Fibroblast of lung (primary cell): ENCODE measurements around the gene CNPY4. TPM values are rescaled to one million over a fixed set of nuclear protein-coding genes. Genes with fewer than 3 reads are reported as not detected.
"Not testable (repeated sequence)": the region's sequence is repeated elsewhere in the genome, so short reads cannot be mapped to it uniquely, and the experiment has no call there.

Source experiments
- DNase-seq, 2 donors: peaks; one replicate each; pipeline versions ENCODE4 v3.0.0 to v3.0.0-alpha.2; 2010; ENCODE audit warnings: low read depth in 2 of 2
- H2AFZ ChIP-seq: 2 replicates; pipeline ENCODE4 v1.5.1; 2012; ENCODE audit warnings: low read length, control low read depth, inconsistent platforms
- H3K27ac ChIP-seq: 2 replicates; pipeline ENCODE4 v1.5.1; 2011; ENCODE audit warnings: low read length, control low read depth; ENCODE audit not compliant: insufficient read depth
- H3K27me3 ChIP-seq: 2 replicates; pipeline ENCODE4 v1.5.1; 2011; ENCODE audit warnings: mild to moderate bottlenecking, low read length; ENCODE audit not compliant: control insufficient read depth, insufficient read depth
- H3K36me3 ChIP-seq: 2 replicates; pipeline ENCODE4 v1.5.1; 2011; ENCODE audit warnings: low read length; ENCODE audit not compliant: control insufficient read depth, insufficient read depth
- H3K4me1 ChIP-seq: 2 replicates; pipeline ENCODE4 v1.5.1; 2011; ENCODE audit warnings: low read length; ENCODE audit not compliant: control insufficient read depth, insufficient read depth; ENCODE audit errors: extremely low read depth
- H3K4me2 ChIP-seq: 2 replicates; pipeline ENCODE4 v1.5.1; 2011; ENCODE audit warnings: low read length, control low read depth; ENCODE audit not compliant: insufficient read depth; ENCODE audit errors: extremely low read depth
- H3K4me3 ChIP-seq, 4 experiments: fragments of 200-600 bp in 1 of 4; sonication (generic) in 1 of 4; replicated peaks in 1 of 4; 2 replicates each; pipeline ENCODE4 v1.5.1; 2011 to 2016; ENCODE audit warnings: low read length in 4 of 4, low read depth in 3 of 4, mild to moderate bottlenecking in 3 of 4, control low read depth in 2 of 4, inconsistent platforms in 1 of 4, mixed read lengths in 1 of 4; ENCODE audit not compliant: insufficient read depth in 1 of 4; ENCODE audit errors: control extremely low read depth in 1 of 4
- H3K79me2 ChIP-seq: 2 replicates; pipeline ENCODE4 v1.5.1; 2012; ENCODE audit warnings: mild to moderate bottlenecking, low read length, inconsistent platforms; ENCODE audit not compliant: control insufficient read depth, insufficient read depth
- H3K9ac ChIP-seq: 2 replicates; pipeline ENCODE4 v1.5.1; 2011; ENCODE audit warnings: mild to moderate bottlenecking, low read length, control low read depth; ENCODE audit not compliant: insufficient read depth
- H3K9me3 ChIP-seq: 2 replicates; pipeline ENCODE4 v1.5.1; 2012; ENCODE audit warnings: low read depth, low read length; ENCODE audit not compliant: control insufficient read depth, insufficient read depth
- H4K20me1 ChIP-seq: 2 replicates; pipeline ENCODE4 v1.5.1; 2011; ENCODE audit warnings: low read length; ENCODE audit not compliant: control insufficient read depth, insufficient read depth; ENCODE audit errors: extremely low read depth
- CTCF ChIP-seq, 2 donors: IDR thresholded peaks in 1 of 2; conservative IDR thresholded peaks in 1 of 2; 1 replicate in 1 of 2; 2 replicates in 1 of 2; pipeline ENCODE4 v1.5.1; 2011 to 2012; ENCODE audit warnings: low read length in 2 of 2, control low read depth in 1 of 2, inconsistent platforms in 1 of 2, low read depth in 1 of 2, mild to moderate bottlenecking in 1 of 2
- EZH2 ChIP-seq: IDR thresholded peaks from 2 replicates; pipeline ENCODE4 v1.5.1; 2012; ENCODE audit warnings: low read length, control low read depth, mild to moderate bottlenecking; ENCODE audit errors: missing control alignments
- polyA plus RNA-seq, 2 donors: library from polyadenylated mRNA; depleted of rRNA in 1 of 2; stranded (reverse) in 1 of 2; unstranded in 1 of 2; fragments of >200 nt; gene quantifications; 2 replicates each; pipeline ENCODE4 v1.2.1, GENCODE V29; 2011 to 2012; ENCODE audit warnings: missing spikeins in 1 of 2
- total RNA-seq: library from RNA; depleted of rRNA; stranded (reverse); fragments of >200 nt; gene quantifications from 2 replicates; pipeline ENCODE4 v1.2.1, GENCODE V29; 2014

CNPY4 gene
- total and polyA plus RNA-seq, 2 donors (not counting 1 experiment from before 2014, with no cell fraction given): 21.6 to 40.7 TPM

GRCh38 chr7:100137851-100138760 lies 18.7 kb downstream of the CNPY4 start:
- no peak for TF ChIP-seq EZH2
- TF ChIP-seq CTCF (conservative IDR thresholded peaks at IDR 0.05 in 1 of 2, IDR thresholded peaks at IDR 0.05 in 1 of 2; ENCODE audit: low read depth in 1 of 2, low read length in 2 of 2): no peak
- Histone ChIP-seq H3K4me3 (no peak overlapping the region), H3K9ac (no peak overlapping the region), H4K20me1 (no peaks in the 10 kb centered on the region), H3K36me3 (no peaks in the 10 kb centered on the region), H3K27me3 (no peaks in the 10 kb centered on the region), H2AFZ (no peak overlapping the region), H3K79me2 (no peaks in the 10 kb centered on the region), H3K4me1 (no peaks in the 10 kb centered on the region), H3K9me3 (no peaks in the 10 kb centered on the region), H3K4me2 (no peak overlapping the region), H3K27ac (no peak overlapping the region)
- no peak for DNase-seq

DNA sequence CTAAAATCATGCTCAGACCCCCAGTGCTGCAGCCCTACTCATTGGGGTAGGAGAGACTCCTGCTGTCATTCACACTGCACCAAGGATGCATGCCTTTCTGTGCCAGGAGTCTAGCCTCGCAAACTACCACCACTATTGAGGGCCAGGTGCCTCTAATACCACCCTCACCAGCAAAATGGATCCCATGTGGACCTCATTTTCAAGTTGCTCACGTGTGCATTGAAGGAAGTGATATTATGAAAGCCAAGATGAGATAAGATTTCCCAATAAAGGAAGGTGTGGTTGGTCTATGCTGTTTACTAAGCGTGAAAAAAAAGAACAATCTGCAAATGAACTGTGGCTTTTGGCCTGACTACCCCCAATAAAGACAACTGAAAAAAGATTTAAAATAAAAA lies 22.1 kb downstream of the CNPY4 start:
- DNase-seq: no peak
- H3K36me3 ChIP-seq: no peaks in the 10 kb centered on the region
- H4K20me1 ChIP-seq: no peaks in the 10 kb centered on the region
- no peak overlapping the region for H3K4me3 ChIP-seq
- TF ChIP-seq CTCF (conservative IDR thresholded peaks at IDR 0.05 in 1 of 2, IDR thresholded peaks at IDR 0.05 in 1 of 2; ENCODE audit: low read depth in 1 of 2, low read length in 2 of 2) (no peak), EZH2 (no peak)
- no peak overlapping the region for H2AFZ ChIP-seq
- H3K4me1 ChIP-seq: no peaks in the 10 kb centered on the region
- H3K9me3 ChIP-seq: no peaks in the 10 kb centered on the region
- H3K27ac ChIP-seq: no peak overlapping the region
- no peak overlapping the region for H3K9ac ChIP-seq
- H3K79me2 ChIP-seq: no peaks in the 10 kb centered on the region
- no peaks in the 10 kb centered on the region for H3K27me3 ChIP-seq
- no peak overlapping the region for H3K4me2 ChIP-seq

- Histone ChIP-seq H3K4me3 (no peak overlapping the region), H3K9ac (no peak overlapping the region), H4K20me1 (no peaks in the 10 kb centered on the region), H3K4me2 (no peak overlapping the region), H3K36me3 (no peaks in the 10 kb centered on the region), H3K27ac (no peak overlapping the region), H3K4me1 (no peaks in the 10 kb centered on the region), H3K27me3 (no peaks in the 10 kb centered on the region), H3K79me2 (no peaks in the 10 kb centered on the region), H2AFZ (no peak overlapping the region), H3K9me3 (no peaks in the 10 kb centered on the region)
- TF ChIP-seq EZH2 (no peak), CTCF (conservative IDR thresholded peaks at IDR 0.05 in 1 of 2, IDR thresholded peaks at IDR 0.05 in 1 of 2; ENCODE audit: low read depth in 1 of 2, low read length in 2 of 2) (no peak)
- no peak for DNase-seq
These were observed 23.0 kb downstream of the CNPY4 start for GRCh38 chr7:100142461-100142860.

GRCh38 chr7:100146350-100146749 lies 26.9 kb downstream of the CNPY4 start:
- H3K4me3 ChIP-seq, H2AFZ ChIP-seq, H3K27ac ChIP-seq, H3K4me2 ChIP-seq, H3K9ac ChIP-seq, H3K36me3 ChIP-seq, H3K4me1 ChIP-seq, H3K79me2 ChIP-seq, H4K20me1 ChIP-seq, H3K27me3 ChIP-seq, H3K9me3 ChIP-seq: not testable (repeated sequence)
- DNase-seq: peak in 1 of 2 donors; percentile 81
